Measurements from ENCODE around the gene RNASET2.
A peak's percentile ranks its signal among the peaks of the same experiment; 100 is the strongest.

Gene RNASET2

DNA sequence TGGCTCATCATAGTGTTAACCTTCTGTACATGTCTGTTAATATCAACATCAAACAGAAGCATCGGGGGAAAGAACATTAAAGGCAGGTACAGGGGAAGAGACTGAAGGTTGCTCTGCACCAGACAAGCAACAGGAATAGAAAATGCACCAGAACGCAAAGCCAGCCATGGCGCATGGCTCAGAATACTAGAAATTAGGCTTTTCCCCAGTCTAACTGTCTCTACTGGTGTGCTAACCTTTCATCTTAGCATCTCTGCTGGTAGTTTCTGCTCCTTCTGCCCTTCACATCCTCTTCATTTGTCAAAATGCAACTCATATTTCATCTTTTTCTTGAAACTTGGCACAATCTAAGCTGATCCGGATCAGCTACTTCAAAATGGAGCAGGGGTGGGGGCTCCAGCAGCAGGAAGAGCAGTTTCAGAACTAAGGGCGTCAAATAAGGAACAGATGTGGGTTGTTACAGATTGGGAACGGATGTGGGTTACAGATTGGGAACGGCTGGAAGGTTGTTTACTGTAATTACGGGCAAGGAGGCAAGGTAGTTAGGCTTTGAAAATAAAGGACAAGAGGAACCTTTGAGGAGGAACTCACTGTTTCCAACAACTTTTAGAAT lies 13.1 kb upstream of the RNASET2 start:
- peaks cover 22% of the 10 kb centered on the region for H3K9me3 ChIP-seq (ENCODE audit: control insufficient read depth, insufficient read depth, low read length)
- H3K36me3 ChIP-seq (ENCODE audit: control insufficient read depth, insufficient read depth, low read length): no peaks in the 10 kb centered on the region
- H3K27me3 ChIP-seq (ENCODE audit: control insufficient read depth, insufficient read depth, low read length): no peaks in the 10 kb centered on the region
- H3K27ac ChIP-seq (ENCODE audit: low read depth, low read length): no peak overlapping the region
- peaks cover 12% of the 10 kb centered on the region for H3K4me1 ChIP-seq (ENCODE audit: control insufficient read depth, insufficient read depth, low read length)
- no peak overlapping the region for H3K4me3 ChIP-seq (ENCODE audit: low read depth, low read length)
- no peak overlapping the region for H3K9ac ChIP-seq (ENCODE audit: low read depth, low read length)

DNA sequence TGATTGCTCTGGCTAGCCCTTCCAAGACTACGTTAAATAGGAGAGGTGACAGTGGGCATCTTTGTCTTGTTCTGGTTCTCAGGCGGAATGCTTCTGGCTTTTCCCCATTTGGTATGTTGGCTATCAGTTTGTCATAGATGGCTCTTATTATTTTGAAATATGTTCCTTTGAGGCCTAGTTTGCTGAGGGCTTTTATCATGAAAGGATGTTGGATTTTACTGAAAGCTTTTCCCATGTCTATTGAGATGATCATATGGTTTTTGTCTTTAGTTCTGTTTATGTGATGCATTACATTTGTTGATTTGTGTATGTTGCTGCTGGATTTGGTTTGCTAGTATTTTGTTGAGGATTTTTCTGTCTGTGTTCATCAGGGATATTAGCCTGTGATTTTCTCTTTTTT lies 9.9 kb upstream of the RNASET2 start:
- H3K9me3 ChIP-seq (ENCODE audit: control insufficient read depth, insufficient read depth, low read length): peaks cover 22% of the 10 kb centered on the region
- no peak overlapping the region for H3K27ac ChIP-seq (ENCODE audit: low read depth, low read length)
- no peaks in the 10 kb centered on the region for H3K27me3 ChIP-seq (ENCODE audit: control insufficient read depth, insufficient read depth, low read length)
- no peak overlapping the region for H3K9ac ChIP-seq (ENCODE audit: low read depth, low read length)
- H3K36me3 ChIP-seq (ENCODE audit: control insufficient read depth, insufficient read depth, low read length): no peaks in the 10 kb centered on the region
- H3K4me3 ChIP-seq (ENCODE audit: low read depth, low read length): no peak overlapping the region
- H3K4me1 ChIP-seq (ENCODE audit: control insufficient read depth, insufficient read depth, low read length): no peaks in the 10 kb centered on the region

DNA sequence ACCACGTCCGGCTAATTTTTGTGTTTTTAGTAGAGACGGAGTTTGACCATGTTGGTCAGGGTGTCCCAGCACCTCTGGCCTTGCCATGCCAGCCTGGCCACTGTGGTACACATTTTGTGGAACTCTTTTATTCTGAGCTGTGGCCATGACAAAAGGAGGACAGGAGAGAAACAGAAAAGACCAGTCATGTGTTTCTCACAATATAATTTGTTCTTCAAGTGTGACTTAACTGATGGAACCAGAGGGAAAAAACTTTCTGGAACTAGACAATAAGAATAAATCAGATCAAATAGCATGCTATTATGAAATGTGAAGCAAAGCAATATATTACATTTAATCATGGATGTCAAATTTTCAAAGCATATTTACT lies 4.2 kb upstream of the RNASET2 start:
- Histone ChIP-seq H3K36me3 (ENCODE audit: control insufficient read depth, insufficient read depth, low read length) (no peaks in the 10 kb centered on the region), H3K4me1 (ENCODE audit: control insufficient read depth, insufficient read depth, low read length) (peaks cover 9% of the 10 kb centered on the region; the same call in 1 of the 2 replicates), H3K9me3 (ENCODE audit: control insufficient read depth, insufficient read depth, low read length) (no peaks in the 10 kb centered on the region), H3K9ac (ENCODE audit: low read depth, low read length) (no peak overlapping the region), H3K27me3 (ENCODE audit: control insufficient read depth, insufficient read depth, low read length) (peaks cover 3% of the 10 kb centered on the region), H3K27ac (ENCODE audit: low read depth, low read length) (no peak overlapping the region), H3K4me3 (ENCODE audit: low read depth, low read length) (no peak overlapping the region)

DNA sequence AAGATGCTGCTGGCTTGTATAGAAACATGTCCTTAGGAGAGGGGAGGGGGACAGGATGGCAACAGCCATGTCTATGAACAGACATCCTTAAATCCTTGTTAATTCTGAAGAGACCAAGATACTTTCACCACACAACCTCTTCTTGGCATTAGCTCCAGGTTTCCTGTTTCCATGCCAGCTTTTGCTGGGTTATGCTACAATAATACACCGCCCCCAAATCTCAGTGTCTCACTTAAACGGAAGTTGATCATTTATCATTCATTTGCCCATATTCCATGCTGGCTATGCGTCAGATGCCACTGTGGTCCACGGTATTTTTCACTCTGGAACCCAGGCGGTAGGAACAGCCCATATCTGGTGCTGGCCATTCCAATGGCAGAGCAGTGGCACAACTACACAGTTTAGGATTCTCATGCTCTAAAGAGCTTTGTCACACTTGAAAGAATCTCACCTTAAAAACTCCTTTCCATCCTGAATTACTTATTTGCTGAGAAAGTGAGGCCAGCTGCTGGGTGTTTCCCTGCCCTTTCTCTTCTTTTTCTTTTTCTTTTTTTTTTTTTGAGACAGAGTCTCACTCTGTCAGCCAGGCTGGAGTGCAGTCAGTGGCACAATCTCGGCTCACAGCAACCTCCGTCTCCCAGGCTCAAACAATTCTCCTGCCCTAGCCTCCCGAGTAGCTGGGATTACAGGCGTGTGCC lies 3.7 kb upstream of the RNASET2 start:
- H3K27ac ChIP-seq (ENCODE audit: low read depth, low read length): no peak overlapping the region

DNA sequence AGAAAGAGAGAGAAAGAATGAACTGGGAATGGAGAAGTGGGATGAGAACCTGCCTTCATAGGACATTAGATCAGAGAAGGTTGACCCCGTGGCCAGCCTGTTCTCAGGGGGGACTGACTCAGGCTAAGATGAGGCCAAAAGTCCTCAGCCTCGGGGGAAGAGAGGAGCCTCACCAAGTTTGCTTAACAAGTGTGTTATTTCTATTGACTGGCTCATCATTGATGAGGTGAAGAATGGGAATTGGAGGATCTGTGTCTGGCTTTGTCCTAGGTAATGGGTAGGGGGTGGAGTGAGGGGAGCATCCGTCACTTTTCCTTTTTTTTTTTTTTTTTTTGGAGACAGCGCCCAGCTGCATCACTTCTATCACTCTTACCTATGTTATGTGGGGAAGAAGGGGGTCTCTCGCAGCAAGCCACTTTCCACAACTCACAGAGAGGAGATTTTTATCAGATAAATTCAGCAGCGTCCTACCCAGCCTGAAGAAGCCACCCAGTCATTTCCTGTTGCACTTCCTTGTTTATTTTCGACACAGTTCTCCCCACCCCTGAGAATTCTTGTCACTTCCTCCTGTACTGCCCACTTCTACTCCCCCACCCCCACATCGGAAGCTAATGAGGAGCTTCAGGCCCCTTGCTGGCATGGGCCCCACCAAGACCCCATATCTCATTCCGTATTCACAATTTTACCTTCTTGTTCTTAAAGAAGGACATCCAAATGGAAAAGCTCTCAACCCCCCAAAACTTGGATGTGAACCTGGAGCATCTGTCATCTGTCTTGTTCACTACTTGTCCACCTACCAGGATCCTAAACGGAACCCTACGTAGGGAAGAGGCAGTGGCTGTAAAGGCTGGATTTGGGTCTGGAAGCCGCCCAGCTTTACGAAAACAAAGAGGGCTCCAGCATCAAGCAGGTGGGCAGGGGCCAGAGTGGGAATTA lies 2.8 kb upstream of the RNASET2 start:
- H3K9ac ChIP-seq (ENCODE audit: low read depth, low read length): no peak overlapping the region
- no peaks in the 10 kb centered on the region for H3K9me3 ChIP-seq (ENCODE audit: control insufficient read depth, insufficient read depth, low read length)
- H3K4me1 ChIP-seq (ENCODE audit: control insufficient read depth, insufficient read depth, low read length): peaks cover 9% of the 10 kb centered on the region; the same call in 1 of the 2 replicates
- H3K4me3 ChIP-seq (ENCODE audit: low read depth, low read length): no peak overlapping the region
- peaks cover 9% of the 10 kb centered on the region for H3K27me3 ChIP-seq (ENCODE audit: control insufficient read depth, insufficient read depth, low read length)
- no peak overlapping the region for H3K27ac ChIP-seq (ENCODE audit: low read depth, low read length)
- no peaks in the 10 kb centered on the region for H3K36me3 ChIP-seq (ENCODE audit: control insufficient read depth, insufficient read depth, low read length)

More for the DNA sequence above, 3.7 kb upstream of the RNASET2 start:
- Histone ChIP-seq H3K36me3 (ENCODE audit: control insufficient read depth, insufficient read depth, low read length) (no peaks in the 10 kb centered on the region), H3K9ac (ENCODE audit: low read depth, low read length) (no peak overlapping the region), H3K27me3 (ENCODE audit: control insufficient read depth, insufficient read depth, low read length) (peaks cover 8% of the 10 kb centered on the region), H3K9me3 (ENCODE audit: control insufficient read depth, insufficient read depth, low read length) (no peaks in the 10 kb centered on the region), H3K4me3 (ENCODE audit: low read depth, low read length) (no peak overlapping the region), H3K4me1 (ENCODE audit: control insufficient read depth, insufficient read depth, low read length) (peaks cover 9% of the 10 kb centered on the region; the same call in 1 of the 2 replicates)

DNA sequence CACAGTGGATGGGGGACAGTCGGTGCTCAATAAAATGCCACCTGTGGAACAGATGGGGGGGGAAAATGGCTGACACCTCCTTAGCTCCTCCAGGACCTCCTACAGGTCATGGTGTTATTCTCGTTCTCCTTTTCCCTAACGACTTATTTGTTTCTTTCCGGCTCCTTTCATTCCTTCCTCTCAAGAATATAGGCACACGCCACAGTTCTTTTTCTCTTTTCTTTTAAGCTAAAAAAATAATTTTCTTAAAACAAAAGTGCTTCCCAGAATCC lies 1.4 kb upstream of the RNASET2 start:
- Histone ChIP-seq H3K9me3 (ENCODE audit: control insufficient read depth, insufficient read depth, low read length) (no peaks in the 10 kb centered on the region), H3K9ac (ENCODE audit: low read depth, low read length) (no peak overlapping the region), H3K4me3 (ENCODE audit: low read depth, low read length) (no peak overlapping the region), H3K4me1 (ENCODE audit: control insufficient read depth, insufficient read depth, low read length) (peaks cover 9% of the 10 kb centered on the region; the same call in 1 of the 2 replicates), H3K36me3 (ENCODE audit: control insufficient read depth, insufficient read depth, low read length) (no peaks in the 10 kb centered on the region), H3K27ac (ENCODE audit: low read depth, low read length) (no peak overlapping the region), H3K27me3 (ENCODE audit: control insufficient read depth, insufficient read depth, low read length) (peaks cover 9% of the 10 kb centered on the region)

DNA sequence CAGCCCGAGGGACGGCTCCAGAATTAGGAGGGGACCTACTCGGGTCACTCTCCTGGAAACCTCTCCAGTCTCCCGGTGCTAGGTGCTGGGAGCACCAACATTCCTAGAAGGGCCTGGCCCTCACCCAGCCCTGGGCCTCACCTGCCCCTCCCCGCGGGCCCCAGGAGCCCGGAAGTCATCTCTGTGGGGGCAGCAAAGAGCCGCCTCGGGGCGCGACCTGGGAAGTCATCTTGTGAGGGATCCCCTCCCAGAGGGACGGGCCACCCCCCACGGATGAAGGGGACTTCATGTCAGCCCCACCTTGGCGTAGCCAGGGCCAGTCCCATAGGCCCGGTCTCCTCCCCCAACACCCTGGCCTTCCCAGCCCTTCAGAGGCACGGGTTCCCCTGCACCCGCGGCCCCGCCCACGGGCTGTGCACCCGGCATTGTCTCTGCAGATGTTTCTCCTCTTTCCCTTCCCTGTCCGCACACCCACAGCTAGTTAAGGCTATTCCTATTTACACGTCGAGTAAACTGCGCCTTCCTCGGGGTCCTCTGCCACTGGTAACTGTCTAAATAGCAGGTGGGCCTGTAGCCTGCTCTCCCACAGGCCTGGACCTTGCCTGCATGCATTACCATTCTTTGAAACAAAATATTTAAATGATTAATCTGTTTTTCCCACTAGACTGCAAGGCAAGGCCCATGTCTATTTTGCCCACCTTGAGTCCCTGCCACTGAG lies 896 bp upstream of the RNASET2 start:
- Histone ChIP-seq H3K27ac (ENCODE audit: low read depth, low read length) (no peak overlapping the region), H3K36me3 (ENCODE audit: control insufficient read depth, insufficient read depth, low read length) (no peaks in the 10 kb centered on the region), H3K9me3 (ENCODE audit: control insufficient read depth, insufficient read depth, low read length) (no peaks in the 10 kb centered on the region), H3K9ac (ENCODE audit: low read depth, low read length) (peak overlapping the region; percentile 26; the same call in 1 of the 2 replicates), H3K4me1 (ENCODE audit: control insufficient read depth, insufficient read depth, low read length) (peaks cover 9% of the 10 kb centered on the region; the same call in 1 of the 2 replicates), H3K27me3 (ENCODE audit: control insufficient read depth, insufficient read depth, low read length) (peaks cover 9% of the 10 kb centered on the region), H3K4me3 (ENCODE audit: low read depth, low read length) (peak overlapping the region; percentile 84)

DNA sequence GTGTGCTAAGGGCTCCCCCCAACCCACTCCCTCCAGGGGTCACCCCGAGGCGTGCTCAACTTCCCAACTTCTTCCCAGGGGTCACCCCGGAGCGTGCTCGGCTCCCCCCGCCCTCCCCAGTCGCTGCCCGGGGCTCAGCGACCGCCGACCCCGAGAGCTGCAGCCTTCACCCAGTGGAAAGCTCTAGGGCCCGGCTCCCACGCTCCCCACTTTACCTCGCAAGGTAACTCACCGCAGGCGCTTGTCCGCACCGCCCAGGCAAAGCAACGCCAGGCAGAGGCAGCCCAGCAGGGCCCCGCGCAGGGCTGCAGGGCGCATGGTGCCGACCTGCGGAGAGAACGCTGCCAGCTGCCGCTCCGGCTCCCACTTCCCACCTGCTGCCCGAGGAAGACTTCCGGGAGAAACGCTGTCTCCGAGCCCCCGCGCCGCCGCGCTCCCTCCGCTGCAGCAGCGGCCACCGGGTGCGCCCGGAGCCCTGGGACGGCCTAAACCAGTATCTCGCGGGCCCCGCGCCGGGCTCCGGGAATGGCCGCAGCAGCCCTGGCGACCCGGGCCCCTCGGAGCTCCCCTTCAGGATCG lies 396 bp downstream of the RNASET2 start:
- Histone ChIP-seq H3K9ac (ENCODE audit: low read depth, low read length) (no peak overlapping the region; the same call in 1 of the 2 replicates), H3K4me3 (ENCODE audit: low read depth, low read length) (peak overlapping the region; percentile 84), H3K9me3 (ENCODE audit: control insufficient read depth, insufficient read depth, low read length) (peaks cover 4% of the 10 kb centered on the region; the same call in 1 of the 2 replicates), H3K27ac (ENCODE audit: low read depth, low read length) (no peak overlapping the region), H3K27me3 (ENCODE audit: control insufficient read depth, insufficient read depth, low read length) (peaks cover 9% of the 10 kb centered on the region), H3K4me1 (ENCODE audit: control insufficient read depth, insufficient read depth, low read length) (peaks cover 9% of the 10 kb centered on the region; the same call in 1 of the 2 replicates), H3K36me3 (ENCODE audit: control insufficient read depth, insufficient read depth, low read length) (0 out of 2 replicates have a peak, but pooled peaks cover 3% of the 10 kb centered on the region)

DNA sequence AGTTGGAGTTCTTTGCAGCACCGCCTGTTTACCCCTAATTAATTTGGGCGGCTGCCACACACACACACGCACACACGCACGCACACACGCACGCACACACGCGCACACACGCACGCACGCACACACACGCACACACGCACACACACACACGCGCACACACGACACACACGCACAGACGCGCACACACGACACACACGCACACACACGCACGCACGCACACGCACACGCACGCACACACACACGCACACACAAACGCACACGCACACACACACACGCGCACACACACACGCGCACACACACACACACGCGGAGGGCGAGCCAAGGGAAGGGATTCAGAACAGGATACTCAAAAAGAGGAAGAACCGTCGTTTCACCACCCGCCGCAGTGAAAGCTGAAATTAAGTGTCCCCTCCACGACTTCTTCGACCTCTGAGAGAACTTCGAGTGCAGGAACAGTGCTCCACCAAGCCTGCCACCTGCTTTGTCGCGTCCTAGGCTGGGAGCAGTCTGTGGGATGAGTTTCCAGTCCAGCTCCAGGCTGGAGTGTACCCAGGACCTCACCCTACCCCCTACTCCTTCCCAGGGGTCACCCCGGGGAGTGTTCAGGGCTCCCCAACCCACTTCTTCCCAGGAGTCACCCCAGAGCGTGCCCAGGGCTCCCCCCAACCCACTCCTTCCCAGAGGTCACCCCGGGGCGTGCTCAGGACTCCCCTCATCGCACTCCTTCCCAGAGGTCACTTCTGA lies 1.1 kb downstream of the RNASET2 start:
- Histone ChIP-seq H3K27me3 (ENCODE audit: control insufficient read depth, insufficient read depth, low read length) (peaks cover 9% of the 10 kb centered on the region), H3K9ac (ENCODE audit: low read depth, low read length) (no peak overlapping the region), H3K4me1 (ENCODE audit: control insufficient read depth, insufficient read depth, low read length) (peaks cover 12% of the 10 kb centered on the region), H3K27ac (ENCODE audit: low read depth, low read length) (no peak overlapping the region), H3K9me3 (ENCODE audit: control insufficient read depth, insufficient read depth, low read length) (peaks cover 5% of the 10 kb centered on the region; the same call in 1 of the 2 replicates), H3K4me3 (ENCODE audit: low read depth, low read length) (peak overlapping the region; percentile 84), H3K36me3 (ENCODE audit: control insufficient read depth, insufficient read depth, low read length) (0 out of 2 replicates have a peak, but pooled peaks cover 7% of the 10 kb centered on the region)

Data from HUES48 (cell line).